HG03175 (cell line): ENCODE results near the gene FBRSL1.

ENCODE experiments used
- ATAC-seq: cut with Tn5 transposase; IDR thresholded peaks from one replicate; pipeline ENCODE4 v1.9.1; 2021; ENCODE audit warnings: mild to moderate bottlenecking, moderate library complexity; ENCODE audit not compliant: unreplicated experiment

FBRSL1 gene

DNA sequence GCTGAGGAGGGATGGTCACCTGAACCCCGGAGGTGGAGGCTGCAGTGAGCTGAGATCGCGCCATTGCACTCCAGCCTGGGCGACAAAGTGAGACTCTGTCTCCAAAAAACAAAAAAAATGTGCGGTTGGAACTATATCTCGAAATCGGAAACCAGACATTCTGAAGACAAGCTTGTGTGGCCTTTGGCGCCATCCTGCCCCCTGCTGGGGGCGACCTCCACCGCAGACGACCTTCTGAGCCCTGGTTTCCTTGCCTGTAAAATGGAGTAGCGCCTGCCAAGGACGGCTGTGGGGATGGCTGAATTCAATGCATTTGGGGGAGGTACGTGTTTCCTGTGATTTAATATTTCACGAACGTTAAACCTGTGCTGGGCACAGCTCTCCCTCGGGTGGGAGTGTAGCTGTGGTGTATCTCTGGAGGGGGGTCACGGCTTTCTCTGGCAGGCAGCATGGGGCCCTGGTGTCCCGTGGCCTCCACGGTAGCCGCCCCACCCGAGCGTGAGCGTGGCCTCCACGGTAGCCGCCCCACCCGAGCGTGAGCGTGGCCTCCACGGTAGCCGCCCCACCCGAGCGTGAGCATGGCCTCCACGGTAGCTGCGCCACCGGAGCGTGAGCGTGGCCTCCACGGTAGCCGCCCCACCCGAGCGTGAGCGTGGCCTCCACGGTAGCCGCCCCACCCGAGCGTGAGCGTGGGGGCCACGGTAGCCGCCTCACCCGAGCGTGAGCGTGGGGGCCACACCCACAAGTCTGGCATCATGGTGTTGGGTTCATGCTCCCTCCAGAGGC is 65.1 kb downstream of the FBRSL1 start:
- ATAC-seq, result no peak

DNA sequence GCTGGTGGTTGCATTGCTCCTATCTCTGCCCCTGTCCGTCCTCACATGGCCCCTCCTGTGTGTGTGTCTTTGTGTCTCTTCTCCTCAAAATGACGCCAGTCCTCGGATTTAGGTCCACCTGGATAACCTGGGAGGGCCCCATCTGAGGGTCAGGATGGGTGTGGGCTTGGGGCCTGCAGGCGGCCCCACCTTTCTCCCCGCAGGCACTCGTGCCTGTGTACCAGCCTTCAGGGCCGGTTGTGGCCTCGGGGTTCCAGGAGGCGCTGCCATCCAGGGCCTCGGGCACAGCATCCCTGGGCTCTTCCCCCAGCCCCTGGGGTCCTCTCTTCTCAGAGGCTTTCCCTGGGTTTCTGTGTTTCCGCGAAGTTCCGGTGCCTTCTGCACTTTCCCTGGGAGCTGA is 65.7 kb downstream of the FBRSL1 start:
- no peak for ATAC-seq

DNA sequence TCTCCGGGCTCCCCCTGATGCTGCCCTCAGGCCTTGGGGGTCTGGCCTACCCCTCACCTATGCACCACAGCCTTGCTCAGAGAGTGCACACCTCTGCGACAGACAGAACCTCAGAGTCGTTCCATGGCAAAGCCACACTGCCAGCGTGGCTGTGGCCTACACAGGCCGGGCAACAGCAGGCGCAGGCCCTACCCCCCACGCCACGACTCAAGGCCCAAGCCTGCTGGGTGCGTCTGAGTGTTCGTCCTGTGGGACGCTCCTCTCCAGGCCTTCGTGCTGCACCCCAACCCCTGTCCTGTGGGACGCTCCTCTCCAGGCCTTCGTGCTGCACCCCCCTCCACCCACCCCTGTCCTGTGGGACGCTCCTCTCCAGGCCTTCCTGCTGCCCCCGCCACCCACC is 66.3 kb downstream of the FBRSL1 start:
- ATAC-seq, result no peak

DNA sequence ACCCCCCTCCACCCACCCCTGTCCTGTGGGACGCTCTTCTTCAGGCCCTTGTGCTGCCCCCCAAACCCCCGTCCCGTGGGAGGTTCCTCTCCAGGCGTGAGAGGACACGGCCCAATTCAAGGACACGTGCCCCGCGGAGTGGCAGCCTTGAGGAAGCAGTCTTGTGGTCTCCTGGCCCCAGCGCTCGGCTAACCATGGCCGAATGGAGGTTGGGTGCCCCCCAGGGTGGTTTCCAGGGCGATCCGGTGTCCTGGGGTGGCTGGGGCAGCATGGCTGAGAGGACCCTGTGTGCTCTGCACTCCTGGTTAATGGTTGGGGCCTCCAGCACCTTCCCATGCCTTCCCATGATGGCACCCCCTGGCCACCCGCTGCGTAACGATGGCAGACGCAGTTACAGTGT is 66.8 kb downstream of the FBRSL1 start:
- no peak for ATAC-seq

DNA sequence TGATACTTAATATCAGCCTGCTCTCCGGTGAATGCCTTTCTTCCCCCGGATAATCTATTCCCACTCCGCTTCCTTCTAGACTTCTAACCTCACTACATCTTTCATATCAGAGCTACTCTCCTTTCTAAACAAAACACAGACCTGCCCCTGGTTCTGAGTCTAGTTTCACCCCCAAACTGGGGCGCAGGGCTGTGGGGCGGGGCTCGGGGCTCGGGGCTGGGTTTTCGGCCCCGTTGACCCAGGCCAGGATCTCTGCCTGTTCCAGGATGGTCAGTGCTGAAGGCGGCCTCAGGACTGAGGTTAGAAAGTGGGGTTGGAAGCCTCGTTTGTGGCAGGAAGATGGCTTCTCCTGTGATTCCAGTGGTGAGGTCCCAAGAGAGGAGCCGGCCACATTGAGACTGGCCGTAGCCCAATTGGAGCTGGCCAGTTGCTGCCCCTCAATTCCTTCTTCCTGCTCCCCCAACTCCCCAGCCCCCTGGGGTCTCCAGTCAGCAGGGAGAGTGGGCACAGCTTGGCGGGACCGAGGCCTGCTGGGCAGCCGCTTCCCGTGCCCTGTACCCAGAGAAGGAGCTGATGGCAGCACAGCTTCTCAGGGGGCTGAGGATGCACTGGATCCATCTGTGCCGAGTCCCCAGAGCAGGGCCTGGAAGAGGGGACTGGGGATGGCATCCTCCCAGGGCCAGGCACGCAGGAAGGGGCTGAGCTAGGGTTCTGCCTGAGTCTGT is 67.5 kb downstream of the FBRSL1 start:
- no peak for ATAC-seq

DNA sequence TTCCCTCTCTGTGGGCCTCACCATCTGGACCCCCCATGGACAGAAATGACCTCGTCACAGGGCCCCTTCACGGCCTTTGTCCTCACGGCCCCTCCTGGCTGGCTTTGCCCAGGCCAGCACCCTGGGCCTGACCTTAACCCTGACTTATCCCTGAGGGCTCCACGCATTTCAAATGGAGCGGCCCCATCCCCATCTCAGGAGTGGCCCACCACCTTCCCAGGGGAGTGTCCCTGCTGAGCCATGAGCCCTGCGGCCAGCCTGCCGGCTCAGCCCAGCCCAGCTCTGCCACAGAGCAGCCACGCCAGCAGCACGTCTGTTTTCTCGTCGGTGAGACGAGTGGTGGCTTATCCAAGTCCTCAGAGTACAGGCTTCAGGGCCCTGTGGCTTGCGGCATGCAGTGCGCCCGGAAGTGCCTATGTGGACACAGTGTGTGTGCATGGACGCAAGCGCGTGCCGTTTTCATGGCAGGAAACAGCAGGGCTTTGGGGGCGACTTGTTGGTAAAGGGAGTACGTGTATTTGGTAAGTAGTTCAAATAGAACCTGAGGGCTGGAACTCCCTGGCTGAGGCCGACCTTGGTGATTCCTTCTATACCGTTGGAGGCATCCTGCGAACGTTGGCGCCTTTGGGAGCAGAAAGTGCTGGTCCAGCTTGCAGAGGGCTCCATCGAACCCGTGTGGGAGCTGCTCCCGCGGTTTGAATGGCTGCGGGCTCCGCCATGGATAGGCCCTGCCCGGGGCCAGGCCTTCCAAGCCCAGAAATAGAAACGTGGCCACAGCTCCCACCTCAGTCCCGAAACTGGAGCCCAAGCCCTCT is 68.3 kb downstream of the FBRSL1 start:
- no peak for ATAC-seq

DNA sequence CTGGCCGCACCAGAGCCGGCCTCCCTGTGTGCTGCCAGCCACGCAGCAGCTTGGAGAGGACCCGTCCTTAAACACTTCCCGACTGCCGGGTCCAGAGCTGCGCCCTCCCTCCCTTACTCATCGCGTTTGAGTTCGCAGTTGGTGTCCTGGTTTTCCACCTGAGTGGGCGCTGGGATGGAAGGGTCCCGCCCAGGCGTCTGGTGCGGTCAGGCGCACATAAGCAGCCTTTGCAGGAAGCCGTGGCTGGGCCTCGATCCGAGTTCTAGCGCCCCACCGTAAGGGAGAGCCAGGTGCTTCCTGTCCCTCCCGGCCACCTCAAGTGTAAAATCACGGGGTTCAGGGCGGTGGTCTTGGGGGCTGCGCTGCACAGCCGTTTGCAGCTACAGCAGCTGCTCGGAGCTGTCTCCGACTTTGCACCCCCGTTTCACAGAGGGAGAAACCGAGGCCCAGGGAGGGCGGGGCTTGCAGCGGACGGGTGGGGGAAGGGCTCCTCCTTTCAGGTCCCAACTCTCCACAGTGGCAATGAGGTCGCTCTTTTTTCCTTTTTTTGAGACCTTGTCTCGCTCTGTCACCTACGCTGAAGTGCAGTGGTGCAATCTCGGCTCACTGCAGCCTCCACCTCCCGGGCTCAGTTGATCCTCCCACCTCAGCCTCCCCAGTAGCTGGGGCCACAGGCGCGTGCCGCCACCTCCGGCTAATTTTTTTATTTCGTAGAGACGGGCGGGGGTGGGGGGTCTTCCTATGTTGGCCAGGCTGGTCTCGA is 69.1 kb downstream of the FBRSL1 start:
- ATAC-seq, result no peak

DNA sequence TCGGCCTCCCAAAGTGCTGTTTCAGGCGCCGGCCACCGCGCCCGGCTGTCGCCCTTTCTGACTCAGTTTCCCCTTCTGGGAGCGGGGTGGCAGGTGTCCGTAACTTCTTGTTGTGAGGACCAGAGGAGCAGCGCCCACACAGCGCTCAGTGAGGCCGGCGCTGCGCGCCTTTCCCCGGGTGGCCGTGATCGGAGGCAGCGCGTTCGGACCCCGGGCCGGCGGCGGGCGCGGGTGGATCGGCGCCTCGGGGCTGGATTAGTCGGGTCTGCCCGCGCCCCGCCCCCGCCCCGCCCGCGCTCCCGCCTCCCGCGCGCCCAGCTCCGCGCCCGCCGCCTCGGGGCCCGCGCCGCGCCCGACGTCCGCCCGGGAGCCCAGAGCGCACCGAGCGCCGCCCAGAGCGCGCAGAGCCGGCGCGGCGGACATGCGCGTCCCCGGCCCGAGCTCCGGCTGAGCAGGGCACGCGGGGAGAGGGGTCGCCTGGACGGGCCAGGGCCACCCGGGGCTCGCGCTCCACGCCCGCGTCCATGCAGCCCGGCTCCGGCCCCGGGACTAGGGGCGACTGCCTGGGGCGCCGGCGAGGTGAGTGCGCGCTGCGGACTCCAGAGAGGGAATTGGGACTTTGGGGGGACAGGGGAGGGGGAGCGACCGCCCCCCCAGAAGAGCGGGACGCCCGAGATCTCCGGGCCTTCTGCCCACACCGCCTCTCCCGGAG is 69.9 kb downstream of the FBRSL1 start:
- ATAC-seq, result no peak

DNA sequence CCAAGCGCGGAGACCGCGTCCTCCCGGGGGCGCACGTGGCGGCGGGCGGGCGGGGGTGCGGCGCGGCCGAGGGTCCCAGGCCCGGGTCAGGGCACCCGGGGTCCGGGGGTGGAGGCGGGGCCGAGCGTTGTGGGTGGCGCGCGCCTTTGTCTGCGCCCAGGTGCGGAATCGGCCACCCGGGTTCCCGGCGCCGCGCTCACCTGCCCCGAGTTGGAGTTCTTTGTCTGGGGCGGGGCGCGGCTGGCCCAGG is 70.3 kb downstream of the FBRSL1 start:
- ATAC-seq, result no peak

DNA sequence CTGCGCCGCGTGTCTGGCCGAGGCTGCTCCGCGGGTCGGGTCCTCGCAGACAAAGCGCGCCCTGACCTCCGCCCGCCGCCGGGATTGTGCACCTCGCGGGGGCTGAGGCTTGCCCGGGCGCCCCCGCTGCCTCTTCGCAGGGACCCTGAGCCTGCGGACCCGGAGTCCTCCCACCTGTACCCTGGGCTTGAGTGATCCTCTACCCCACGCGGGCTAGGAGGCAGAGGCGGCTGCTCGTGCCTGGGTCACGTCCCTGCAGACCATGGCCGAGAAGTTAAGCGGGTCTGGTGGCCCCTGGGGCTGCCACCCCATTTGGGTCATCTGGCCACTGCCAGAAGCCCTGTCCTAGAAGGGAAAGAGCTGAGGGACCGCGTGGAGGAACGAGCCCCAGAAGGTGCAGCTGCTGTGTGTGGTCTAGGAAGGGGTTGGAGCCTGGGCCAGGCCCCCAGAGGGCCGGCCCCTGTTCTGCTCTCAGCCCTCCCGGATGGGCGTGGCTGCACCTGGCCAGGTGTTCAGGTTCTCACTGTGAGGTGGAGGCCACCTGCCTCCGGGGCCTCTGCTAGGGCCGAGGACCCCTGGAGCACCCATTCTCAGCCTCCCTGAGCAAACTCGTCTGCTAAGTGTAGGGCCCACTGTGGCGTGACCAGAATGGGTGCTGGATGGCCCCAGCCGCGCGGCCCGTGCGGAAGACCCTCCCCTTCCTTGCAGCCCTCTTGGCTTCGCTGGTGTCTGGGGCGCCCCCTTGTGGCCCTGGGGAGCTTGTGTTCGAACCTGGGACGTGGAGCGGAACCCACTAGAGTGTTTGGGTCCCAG is 70.9 kb downstream of the FBRSL1 start:
- ATAC-seq, result no peak
